MM.1S (cell line): ENCODE results near the gene DUSP8.
"Not testable (repeated sequence)": the region's sequence is repeated elsewhere in the genome, so short reads cannot be mapped to it uniquely, and the experiment has no call there.

Experiments used
- DNase-seq: peaks from one replicate; pipeline ENCODE4 v3.0.0-alpha.2; 2015
- H2AFZ ChIP-seq: fragments of 300-600 bp; sonication (generic); 2 replicates; pipeline ENCODE4 v1.6.0; 2016; ENCODE audit warnings: antibody characterized with exemption, low read length
- H3F3A ChIP-seq: fragments of 300-600 bp; sonication (generic); 2 replicates; pipeline ENCODE4 v1.6.1; 2016; ENCODE audit warnings: mild to moderate bottlenecking, antibody characterized with exemption, low read length, moderate library complexity, mixed read lengths; ENCODE audit not compliant: insufficient read depth
- H3K27ac ChIP-seq: fragments of 300-600 bp; sonication (generic); 2 replicates; pipeline ENCODE4 v1.5.1; 2016; ENCODE audit warnings: mild to moderate bottlenecking, low read length
- H3K27me3 ChIP-seq: fragments of 300-600 bp; sonication (generic); replicated peaks from 2 replicates; pipeline ENCODE4 v1.6.0; 2016; ENCODE audit warnings: low read length; ENCODE audit not compliant: insufficient read depth
- H3K36me3 ChIP-seq: fragments of 300-600 bp; sonication (generic); replicated peaks from 2 replicates; pipeline ENCODE4 v1.6.1; 2016; ENCODE audit warnings: mild to moderate bottlenecking, low read length, mixed read lengths; ENCODE audit not compliant: insufficient read depth
- H3K4me1 ChIP-seq: fragments of 300-600 bp; sonication (generic); 2 replicates; pipeline ENCODE4 v1.6.1; 2016; ENCODE audit warnings: low read length, mixed read lengths
- H3K4me2 ChIP-seq: fragments of 300-600 bp; sonication (generic); 2 replicates; pipeline ENCODE4 v1.6.0; 2016; ENCODE audit warnings: low read depth, low read length
- H3K4me3 ChIP-seq: fragments of 300-600 bp; sonication (generic); 2 replicates; pipeline ENCODE4 v1.5.1; 2016; ENCODE audit warnings: low read length, mixed read lengths
- H3K79me2 ChIP-seq: fragments of 300-600 bp; sonication (generic); 2 replicates; pipeline ENCODE4 v1.6.1; 2016; ENCODE audit warnings: mixed run types, low read length, mixed read lengths
- H3K9ac ChIP-seq: fragments of 300-600 bp; sonication (generic); 2 replicates; pipeline ENCODE4 v1.6.1; 2016; ENCODE audit warnings: low read length, mixed read lengths
- H3K9me2 ChIP-seq: fragments of 300-600 bp; sonication (generic); replicated peaks from 2 replicates; pipeline ENCODE4 v1.6.1; 2016; ENCODE audit warnings: mild to moderate bottlenecking, low read length, mixed read lengths; ENCODE audit not compliant: insufficient read depth
- H3K9me3 ChIP-seq: fragments of 300-600 bp; sonication (generic); replicated peaks from 2 replicates; pipeline ENCODE4 v1.6.1; 2016; ENCODE audit warnings: mild to moderate bottlenecking, low read length, mixed read lengths; ENCODE audit not compliant: insufficient read depth
- H4K20me1 ChIP-seq: fragments of 300-600 bp; sonication (generic); 2 replicates; pipeline ENCODE4 v1.6.1; 2016; ENCODE audit warnings: mild to moderate bottlenecking, low read length, moderate library complexity, mixed read lengths; ENCODE audit not compliant: insufficient read depth
- CTCF ChIP-seq: fragments of 300-600 bp; sonication (generic); IDR thresholded peaks from 2 replicates; pipeline ENCODE4 v1.5.1; 2016; ENCODE audit warnings: antibody characterized with exemption, low read length, mixed read lengths
- EZH2 ChIP-seq: fragments of 300-600 bp; sonication (generic); optimal IDR thresholded peaks from 2 replicates; pipeline ENCODE3; 2017; ENCODE audit warnings: low read depth, mild to moderate bottlenecking, antibody characterized with exemption, low read length, mixed read lengths
- EZH2phosphoT487 ChIP-seq: fragments of 300-600 bp; sonication (generic); IDR thresholded peaks from 2 replicates; pipeline ENCODE4 v1.6.1; 2018; ENCODE audit warnings: antibody characterized with exemption, low read length

The DUSP8 gene

GRCh38 chr11:1595994-1596575, 24.0 kb upstream of the DUSP8 start:
- not testable (repeated sequence) for H4K20me1 ChIP-seq, H3K79me2 ChIP-seq, H3K36me3 ChIP-seq, H3K4me3 ChIP-seq, H3K4me1 ChIP-seq, H3K9me2 ChIP-seq, H3K27ac ChIP-seq, H3K9ac ChIP-seq, H2AFZ ChIP-seq, H3K9me3 ChIP-seq, H3F3A ChIP-seq, DNase-seq, H3K4me2 ChIP-seq
- peaks cover 98% of the 10 kb centered on the region for H3K27me3 ChIP-seq

- no peak overlapping the region for H3K27ac ChIP-seq
- H3K9me3 ChIP-seq = no peaks in the 10 kb centered on the region
- no peaks in the 10 kb centered on the region for H3K36me3 ChIP-seq
- H3K79me2 ChIP-seq = no peaks in the 10 kb centered on the region
- H3K9ac ChIP-seq = no peak overlapping the region
- no peaks in the 10 kb centered on the region for H3K4me1 ChIP-seq
- no peak for TF ChIP-seq EZH2phosphoT487
- no peak for TF ChIP-seq CTCF
- TF ChIP-seq EZH2 = no peak
- H3K4me3 ChIP-seq = no peak overlapping the region
- peaks cover 98% of the 10 kb centered on the region for H3K27me3 ChIP-seq
- H4K20me1 ChIP-seq = no peaks in the 10 kb centered on the region
- no peaks in the 10 kb centered on the region for H3K9me2 ChIP-seq
- H3F3A ChIP-seq = no peaks in the 10 kb centered on the region
- H3K4me2 ChIP-seq = no peak overlapping the region
- no peak overlapping the region for H2AFZ ChIP-seq
- no peak for DNase-seq
Measured at GRCh38 chr11:1592628-1593027, 20.6 kb upstream of the DUSP8 start.

- no peaks in the 10 kb centered on the region for H3K9me3 ChIP-seq
- H4K20me1 ChIP-seq = no peaks in the 10 kb centered on the region
- no peaks in the 10 kb centered on the region for H3K79me2 ChIP-seq
- H3K36me3 ChIP-seq = no peaks in the 10 kb centered on the region
- no peak overlapping the region for H3K9ac ChIP-seq
- H3K27ac ChIP-seq = no peak overlapping the region
- H3F3A ChIP-seq = no peaks in the 10 kb centered on the region
- H3K4me1 ChIP-seq = no peaks in the 10 kb centered on the region
- H3K9me2 ChIP-seq = no peaks in the 10 kb centered on the region
- DNase-seq = no peak
- no peak overlapping the region for H2AFZ ChIP-seq
- peaks cover 94% of the 10 kb centered on the region for H3K27me3 ChIP-seq
- TF ChIP-seq EZH2phosphoT487 (no peak), EZH2 (no peak), CTCF (no peak)
- H3K4me3 ChIP-seq = no peak overlapping the region
- no peak overlapping the region for H3K4me2 ChIP-seq
Measured at GRCh38 chr11:1589996-1590395, 17.9 kb upstream of the DUSP8 start.

- not testable (repeated sequence) for H3K9ac ChIP-seq, H3K27ac ChIP-seq, H3F3A ChIP-seq, H4K20me1 ChIP-seq, H2AFZ ChIP-seq, H3K36me3 ChIP-seq, H3K79me2 ChIP-seq, DNase-seq, H3K4me3 ChIP-seq, H3K9me2 ChIP-seq, H3K9me3 ChIP-seq, H3K4me1 ChIP-seq, H3K4me2 ChIP-seq
- H3K27me3 ChIP-seq = peaks cover 89% of the 10 kb centered on the region
Measured at GRCh38 chr11:1589191-1589963, 17.3 kb upstream of the DUSP8 start.
